GM19099 (cell line): ENCODE results near the gene ZBED4.

Experiments used
- POLR2A ChIP-seq: IDR thresholded peaks from 3 replicates; pipeline ENCODE4 v1.6.1; 2011; ENCODE audit warnings: low read depth; ENCODE audit not compliant: insufficient read length; ENCODE audit errors: extremely low read depth

The ZBED4 gene

DNA sequence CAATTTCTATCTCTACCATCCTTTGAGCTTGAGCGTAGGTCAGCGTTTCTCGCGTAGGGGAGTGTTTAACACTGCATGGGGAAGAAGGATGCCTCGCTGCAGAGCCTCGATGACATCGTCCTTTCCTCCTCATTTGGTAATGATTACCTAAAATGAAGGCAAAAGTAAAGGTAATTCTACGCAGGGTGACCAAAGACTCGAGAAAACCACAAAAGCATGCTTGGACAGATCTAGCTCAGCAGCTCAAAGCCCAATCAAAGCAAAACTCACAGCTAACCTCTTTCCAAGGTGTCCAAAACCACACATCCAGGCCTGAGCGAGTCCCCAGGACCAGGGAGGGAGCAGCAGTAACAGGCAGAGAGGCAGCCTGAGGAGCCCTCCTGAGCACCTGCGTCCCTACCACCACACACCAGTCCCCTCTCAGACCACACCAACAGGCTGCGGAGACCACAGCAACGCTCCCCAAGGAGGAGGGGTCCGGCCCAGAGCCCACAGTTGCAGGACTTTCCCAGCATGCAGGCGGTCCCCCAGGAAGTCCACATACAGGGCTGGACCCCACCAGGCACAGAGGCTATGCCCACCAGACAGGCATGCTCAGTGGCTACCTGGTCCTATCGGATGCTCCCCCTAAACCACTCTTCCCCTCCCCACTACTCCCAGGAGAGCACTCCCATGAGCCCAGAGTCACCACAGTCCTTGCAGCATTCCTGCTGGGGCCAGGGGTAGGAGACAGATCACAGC lies 29.3 kb upstream of the ZBED4 start:
- no peak for TF ChIP-seq POLR2A

DNA sequence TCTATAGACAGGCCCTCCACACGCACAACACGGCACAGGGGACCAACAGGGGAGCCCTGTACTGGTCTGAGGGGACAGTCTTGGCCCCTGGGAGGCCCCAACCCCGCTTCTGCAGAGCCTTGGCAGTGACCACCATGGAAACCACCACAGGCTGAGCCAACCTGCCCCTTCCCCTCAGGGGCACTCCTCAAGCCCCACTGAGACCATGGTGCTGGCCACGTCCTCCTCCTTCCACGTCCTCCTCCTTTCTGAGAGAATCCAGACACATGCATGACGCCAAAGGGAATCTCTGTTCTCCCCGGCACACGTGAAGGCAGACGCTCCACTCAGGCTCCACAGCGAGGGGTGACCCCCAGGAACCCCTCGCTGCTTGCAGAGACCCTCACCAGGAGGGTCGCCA lies 28.7 kb upstream of the ZBED4 start:
- no peak for TF ChIP-seq POLR2A

DNA sequence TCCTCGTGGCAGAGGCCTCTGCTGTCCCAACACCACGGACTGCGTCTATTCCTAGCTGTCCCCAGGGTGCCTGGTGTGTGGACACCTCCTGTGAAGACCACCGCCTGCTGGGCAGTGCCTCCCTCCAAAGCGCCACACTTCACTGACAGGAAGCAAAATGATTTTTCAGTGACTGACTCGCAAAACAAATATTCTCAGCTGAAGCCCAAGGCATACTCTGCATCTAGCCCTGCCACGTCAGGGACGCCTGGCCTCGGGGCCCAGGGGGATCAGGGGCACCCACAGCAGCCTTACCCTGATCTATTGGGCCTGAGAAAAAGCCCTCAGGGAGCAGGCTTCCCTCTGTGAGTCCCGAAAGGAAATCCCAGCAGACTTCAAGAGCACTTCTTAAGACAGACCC lies 28.2 kb upstream of the ZBED4 start:
- TF ChIP-seq POLR2A, result no peak

DNA sequence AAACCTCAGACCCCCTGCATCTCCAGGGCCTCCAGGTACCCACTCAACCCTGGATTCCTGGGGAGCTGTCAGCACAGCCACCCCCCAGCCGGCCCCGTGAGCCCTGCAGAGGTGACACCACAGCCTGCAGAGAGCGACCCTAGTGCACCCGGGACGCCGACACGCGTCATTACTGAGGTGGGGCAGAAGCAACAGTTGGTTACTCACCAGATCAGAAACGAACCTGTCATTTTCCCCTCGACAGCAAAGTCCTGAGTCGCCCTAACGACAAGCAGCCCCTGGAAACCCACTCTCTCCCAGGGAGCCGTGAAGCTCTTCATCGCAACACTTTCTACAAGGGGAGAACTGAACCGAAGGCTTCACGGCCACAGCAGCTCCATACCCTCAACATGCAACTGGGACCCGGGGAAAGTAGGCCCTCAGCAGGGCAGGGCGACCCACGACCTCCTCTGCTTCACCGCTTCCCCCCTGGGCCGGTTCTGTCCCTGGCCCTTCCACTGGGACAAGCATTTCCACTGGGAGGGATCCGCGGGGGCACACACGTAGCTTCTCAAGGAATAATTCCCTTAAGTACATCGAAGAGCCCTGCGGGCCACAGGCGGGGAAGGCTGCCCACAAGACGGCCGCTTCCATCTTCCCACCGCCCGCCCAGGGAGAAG lies 27.6 kb upstream of the ZBED4 start:
- no peak for TF ChIP-seq POLR2A

DNA sequence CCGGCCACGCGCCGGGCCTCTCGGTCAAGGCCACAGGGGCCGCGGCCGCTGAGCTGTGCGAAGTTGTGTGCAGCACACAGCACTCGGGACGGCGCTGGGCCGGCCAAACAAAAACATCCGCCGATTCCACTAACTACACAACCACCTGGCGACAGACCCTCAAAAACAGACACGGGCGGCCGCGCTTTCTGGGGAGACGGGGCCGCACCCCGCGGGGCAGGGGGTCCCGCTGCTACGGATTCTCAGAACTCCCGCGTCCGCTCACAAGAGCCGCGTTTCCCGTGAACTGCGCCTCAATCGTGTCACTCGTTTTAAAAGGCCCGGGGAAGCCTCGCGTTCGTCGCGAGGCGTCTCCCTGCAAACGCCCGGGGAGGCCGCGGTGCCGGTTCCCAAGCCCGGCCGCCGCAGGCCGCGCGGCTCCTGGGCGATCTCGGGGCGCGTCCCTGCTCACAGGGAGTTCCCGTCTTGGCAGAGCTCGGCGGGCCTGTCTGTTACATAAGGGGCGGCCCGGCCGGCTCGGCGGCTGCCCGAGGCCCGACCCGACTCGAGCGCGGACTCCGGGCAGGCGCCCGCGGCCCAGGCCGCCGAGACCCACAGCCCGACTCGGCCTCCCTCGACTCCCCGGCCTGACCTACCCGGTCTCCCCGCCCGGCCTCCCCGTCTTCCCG lies 26.9 kb upstream of the ZBED4 start:
- TF ChIP-seq POLR2A, result no peak

DNA sequence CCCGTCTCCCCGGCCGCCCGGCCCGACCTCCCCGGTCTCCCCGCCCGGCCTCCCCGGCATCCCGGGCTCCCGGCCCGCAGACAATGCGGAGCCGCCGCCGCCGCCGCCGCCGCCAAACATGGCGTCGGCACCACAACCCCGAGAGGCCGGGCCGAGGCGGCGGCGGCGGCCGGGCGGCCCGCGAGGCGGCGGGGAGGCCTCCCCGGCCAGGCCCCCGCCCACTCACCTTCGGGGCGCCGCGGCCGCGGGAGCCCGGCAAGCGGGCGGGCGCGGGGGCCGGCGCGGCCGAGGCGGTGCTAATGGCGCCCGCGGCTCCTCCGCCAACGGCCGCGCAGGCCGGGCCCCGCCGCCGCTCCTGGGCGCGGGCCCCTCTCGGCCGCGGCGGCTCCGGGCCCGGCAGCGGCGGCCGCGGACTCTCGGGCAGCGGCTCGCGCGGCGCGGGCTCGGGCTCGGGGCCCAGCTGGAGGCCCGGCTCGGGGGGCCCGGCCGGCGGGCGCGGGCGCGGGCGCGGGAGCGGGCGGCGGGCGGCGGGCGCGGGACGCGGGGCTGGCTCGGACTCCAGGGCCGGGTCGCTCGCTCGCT lies 26.3 kb upstream of the ZBED4 start:
- TF ChIP-seq POLR2A, result no peak

DNA sequence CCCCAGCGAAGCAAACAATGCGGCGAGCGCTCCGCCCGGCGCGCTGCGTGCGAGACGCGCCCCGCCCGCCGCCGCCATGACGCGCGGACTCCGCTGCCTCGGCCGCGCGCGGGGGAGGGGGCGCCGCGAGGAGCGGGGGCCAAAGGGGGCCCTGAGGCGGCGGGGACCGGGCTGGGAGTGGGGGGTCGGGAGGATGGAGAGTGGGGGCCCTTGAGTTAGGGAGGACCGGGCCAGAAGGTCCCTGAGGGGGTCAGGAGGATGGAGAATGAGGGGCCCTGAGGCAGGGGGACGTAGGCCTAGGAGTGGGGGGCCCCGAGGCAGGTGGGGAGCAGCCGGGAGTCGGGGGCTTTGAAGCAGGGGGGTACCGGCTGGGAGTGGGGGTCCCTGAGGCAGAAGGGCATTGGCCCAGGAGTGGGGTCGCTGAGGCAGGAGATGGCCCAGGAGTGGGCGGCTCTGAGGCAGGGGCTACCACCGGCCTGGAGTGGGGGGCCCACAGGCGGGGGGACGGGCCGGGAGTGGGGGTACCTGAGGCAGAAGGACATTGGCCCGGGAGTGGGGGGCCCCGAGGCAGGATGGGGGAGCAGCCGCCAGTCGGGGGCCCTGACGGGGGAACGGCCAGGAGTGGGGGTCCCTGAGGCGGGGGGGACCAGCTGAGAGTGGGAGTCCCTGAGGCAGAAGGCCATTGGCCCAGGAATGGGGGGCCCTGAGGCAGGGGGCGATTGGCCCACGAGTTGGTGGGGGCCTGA lies 25.6 kb upstream of the ZBED4 start, which contains the start of gene BRD1:
Gene BRD1 (minus strand): TSS at position 21 of the 746 bp plus-strand sequence. CDS start 3,556 bp downstream, outside the sequence.
- TF ChIP-seq POLR2A, result peak; percentile 75

DNA sequence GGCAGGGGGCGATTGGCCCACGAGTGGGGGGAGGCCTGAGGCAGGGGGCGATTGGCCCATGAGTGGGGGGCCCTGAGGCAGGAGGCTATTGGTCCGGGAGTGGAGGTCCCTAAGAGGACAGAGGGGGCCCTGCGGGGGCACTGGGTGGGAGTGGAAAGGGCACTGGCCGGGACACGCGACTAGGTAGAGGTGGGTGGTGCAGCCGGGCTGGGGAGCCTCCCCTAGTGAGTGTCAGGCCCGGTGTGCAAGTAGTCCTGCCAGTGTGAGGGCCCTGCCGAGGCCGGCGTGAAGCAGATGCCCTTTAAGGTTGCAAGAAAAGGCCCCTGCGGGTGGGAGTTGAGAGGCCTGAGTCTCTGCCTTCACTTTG lies 25.1 kb upstream of the ZBED4 start:
- no peak for TF ChIP-seq POLR2A

DNA sequence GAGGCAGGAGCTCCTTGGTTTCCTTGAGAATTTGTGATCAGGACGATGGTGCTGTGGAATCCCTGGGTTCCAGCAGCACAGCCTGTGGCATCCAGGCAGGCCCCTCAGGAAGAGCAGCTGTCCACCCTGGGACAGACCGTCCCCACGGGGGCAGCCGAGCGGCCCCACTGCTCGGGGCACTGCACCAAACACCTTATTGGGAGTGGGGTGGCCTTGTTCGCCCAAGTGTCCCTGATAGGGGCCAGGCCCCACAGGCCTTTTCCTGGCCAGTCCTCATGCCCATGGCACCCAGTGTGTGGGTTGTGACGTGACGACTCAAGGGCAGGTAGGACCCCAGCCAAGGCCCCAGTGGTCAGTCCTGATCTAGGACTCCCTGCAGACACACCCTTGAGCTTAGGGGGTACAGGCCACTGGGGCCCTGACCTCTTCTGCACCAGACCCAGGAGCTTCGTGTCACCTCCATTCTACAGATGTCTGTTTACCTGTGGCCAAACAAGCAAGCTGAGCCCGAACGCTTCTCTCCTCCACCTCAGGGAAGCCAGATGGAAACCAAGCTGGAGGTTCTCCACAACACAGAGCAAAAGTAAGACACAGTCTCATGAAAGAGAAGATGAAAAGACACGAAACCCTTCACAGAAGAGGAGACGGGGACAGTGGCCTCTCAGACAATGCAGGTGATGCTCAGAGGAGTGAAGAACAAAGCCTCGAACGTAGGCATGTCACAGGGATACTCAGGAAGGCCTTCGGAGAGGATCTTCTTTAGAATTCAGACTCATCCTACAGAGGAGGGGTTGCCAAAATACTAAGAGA lies 24.4 kb upstream of the ZBED4 start:
- TF ChIP-seq POLR2A, result no peak

DNA sequence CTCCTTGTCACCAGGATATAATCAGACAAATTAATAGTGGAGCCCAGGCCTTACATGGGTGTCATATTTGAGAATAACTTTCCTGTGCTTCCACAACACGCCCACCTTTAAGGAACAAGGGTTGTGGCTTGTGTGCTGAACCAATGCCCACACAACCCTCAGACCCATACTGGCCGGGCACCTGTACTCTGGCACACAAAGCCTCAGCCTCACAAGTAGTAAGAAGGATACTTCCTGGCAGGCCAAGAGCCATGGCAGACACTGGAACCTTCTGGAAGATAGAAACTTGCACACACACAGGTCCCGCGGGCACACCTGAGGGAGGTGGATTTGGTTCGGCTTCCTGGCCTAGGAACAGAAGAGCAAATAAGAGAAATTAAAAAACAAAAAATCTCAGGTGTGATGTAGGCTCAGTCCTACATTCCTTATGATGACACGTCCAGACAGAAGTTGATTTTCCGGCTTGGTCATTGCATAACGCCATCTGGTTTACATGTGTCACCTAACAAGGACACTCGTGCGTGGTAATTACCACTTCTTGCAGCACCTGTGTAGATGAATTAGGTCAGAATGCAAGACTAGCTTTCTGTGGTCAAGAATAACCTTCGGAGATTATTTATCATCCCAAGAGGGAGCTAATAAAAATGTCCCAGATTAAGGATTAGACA lies 20.2 kb upstream of the ZBED4 start:
- TF ChIP-seq POLR2A, result no peak

DNA sequence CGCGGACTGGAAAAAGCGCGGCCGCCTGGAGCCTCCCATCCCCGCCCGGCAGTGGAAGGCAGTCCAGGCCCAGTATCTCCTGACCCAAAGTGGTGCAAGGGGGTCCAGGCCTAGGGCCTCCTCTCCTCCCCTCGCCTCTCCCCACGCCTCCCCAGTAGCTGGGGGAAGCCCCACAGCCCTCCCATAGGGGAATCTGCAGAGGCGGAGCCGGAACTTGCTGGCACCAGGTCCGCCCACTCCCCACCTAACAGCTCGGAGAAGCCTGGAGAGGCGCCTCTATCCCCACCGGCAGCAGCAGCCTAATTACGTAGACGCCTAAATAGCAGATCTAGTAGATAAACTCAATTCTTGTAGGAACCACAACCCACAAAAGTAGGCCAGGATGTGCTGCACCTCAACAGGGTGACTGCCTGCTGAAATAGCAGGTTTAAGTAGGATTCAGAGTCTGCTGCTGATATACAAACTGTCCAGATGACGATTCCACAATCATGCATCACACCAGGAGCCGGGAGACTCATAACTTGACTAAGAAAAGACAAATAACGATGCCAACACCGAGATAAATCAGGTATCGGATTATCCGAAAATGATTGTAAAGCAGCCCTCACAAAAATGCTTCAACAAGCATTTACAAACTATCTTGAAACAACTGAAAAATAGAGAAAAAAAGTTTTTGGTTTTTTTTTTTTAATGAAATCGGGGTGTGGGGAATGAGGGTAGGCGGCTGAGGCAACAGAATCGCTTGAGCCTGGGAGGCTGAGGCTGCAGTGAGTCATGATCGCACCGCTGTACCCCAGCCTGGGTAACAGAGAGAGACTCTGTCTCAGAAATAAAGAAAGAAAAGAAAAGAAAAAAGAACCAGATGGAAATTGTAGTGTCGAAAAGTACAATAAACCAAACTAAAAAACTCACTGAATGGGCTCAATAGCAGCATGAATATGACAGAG lies 14.6 kb upstream of the ZBED4 start:
- peak; percentile 43 for TF ChIP-seq POLR2A

DNA sequence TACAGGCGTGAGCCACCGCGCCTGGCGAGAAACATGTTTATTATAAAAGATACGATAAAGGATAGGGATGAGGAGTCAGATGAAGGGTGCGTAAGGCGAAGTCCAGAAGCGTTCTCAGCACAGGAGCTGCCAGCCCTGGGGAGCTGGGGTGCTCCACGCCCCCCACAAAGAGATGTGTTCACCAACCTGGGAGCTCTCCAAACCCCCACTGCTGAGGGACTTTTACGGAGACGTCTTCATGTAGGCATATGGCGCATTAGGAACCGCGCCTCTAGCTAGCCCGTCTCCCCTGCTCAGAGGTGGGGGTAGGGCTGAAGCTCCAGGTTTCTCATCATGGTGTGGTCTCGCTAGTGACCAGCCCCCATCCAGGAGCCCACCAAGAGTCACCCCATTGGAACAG lies 8.4 kb upstream of the ZBED4 start:
- no peak for TF ChIP-seq POLR2A
